ENCODE results near the gene CCDC112.

CCDC112 gene, protein sequence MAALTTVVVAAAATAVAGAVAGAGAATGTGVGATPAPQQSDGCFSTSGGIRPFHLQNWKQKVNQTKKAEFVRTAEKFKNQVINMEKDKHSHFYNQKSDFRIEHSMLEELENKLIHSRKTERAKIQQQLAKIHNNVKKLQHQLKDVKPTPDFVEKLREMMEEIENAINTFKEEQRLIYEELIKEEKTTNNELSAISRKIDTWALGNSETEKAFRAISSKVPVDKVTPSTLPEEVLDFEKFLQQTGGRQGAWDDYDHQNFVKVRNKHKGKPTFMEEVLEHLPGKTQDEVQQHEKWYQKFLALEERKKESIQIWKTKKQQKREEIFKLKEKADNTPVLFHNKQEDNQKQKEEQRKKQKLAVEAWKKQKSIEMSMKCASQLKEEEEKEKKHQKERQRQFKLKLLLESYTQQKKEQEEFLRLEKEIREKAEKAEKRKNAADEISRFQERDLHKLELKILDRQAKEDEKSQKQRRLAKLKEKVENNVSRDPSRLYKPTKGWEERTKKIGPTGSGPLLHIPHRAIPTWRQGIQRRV

DNA sequence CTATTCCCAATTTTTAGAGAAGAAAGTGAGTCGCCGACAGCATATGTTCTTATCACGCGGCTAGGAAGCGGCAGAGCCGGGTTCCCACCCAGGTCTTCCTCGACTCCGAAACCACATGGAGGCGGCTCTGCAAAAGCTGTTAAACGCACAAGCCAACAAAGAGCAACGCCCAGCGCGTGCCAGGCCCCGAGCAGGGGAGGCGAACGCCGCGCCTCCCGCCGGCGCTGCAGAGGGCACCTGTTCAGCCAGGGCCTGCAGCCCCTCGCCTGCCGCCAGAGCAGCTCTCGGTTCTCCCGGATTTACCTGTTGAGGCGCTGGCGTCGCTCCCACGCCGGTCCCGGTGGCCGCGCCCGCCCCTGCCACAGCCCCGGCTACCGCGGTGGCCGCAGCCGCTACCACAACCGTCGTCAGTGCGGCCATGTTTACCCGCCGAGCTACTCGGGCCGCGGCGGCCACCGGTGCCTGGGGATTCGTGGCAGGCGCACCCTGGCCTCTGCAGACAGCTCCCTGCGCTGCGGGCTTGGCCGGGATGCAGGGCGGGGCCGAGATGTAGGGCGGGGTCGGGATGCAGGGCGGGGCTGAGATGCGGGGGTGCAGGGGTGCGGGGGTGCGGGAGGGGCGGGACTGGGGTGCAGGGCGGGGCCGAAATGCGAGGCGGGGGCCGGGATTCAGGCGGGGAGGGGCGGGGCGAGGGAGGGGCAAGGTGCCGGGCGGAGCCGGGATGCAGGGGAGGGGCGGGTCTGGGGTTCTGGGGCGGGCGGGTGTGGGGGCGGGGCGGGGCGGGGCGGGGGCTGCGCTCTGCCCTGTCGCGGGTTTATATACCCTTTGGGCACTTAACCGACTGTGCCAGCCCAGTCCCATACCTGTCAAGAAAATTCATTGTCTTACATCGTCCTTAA, at the start of gene CCDC112:
TSS of gene CCDC112 (minus strand) at position 531 of the 899 bp plus-strand sequence. CDS start at position 420, 111 bp downstream.
- Histone ChIP-seq H3K9me3 (replicated peaks; ENCODE audit: insufficient read depth, low read length) (no peaks in the 10 kb centered on the region), H3F3A (ENCODE audit: insufficient read depth, low read length) (0 out of 2 replicates have a peak, but pooled peaks cover 5% of the 10 kb centered on the region), H3K4me2 (ENCODE audit: low read depth, low read length) (peak within 1 kb of the TSS; percentile 97), H3K4me1 (ENCODE audit: low read length) (no peaks in the 10 kb centered on the region), H4K20me1 (ENCODE audit: insufficient read depth, low read length) (no peaks in the 10 kb centered on the region), H3K4me3 (ENCODE audit: low read length) (peak within 1 kb of the TSS; percentile 86), H3K27ac (ENCODE audit: low read length) (peak within 1 kb of the TSS; percentile 57; the same call in 1 of the 2 replicates), H2AFZ (ENCODE audit: low read length) (peak within 1 kb of the TSS; percentile 95), H3K9me2 (replicated peaks; ENCODE audit: insufficient read depth, low read length) (no peaks in the 10 kb centered on the region), H3K27me3 (replicated peaks; ENCODE audit: insufficient read depth, low read length) (no peaks in the 10 kb centered on the region), H3K79me2 (ENCODE audit: low read length) (peaks cover 17% of the 10 kb centered on the region), H3K9ac (ENCODE audit: low read length) (peak within 1 kb of the TSS; percentile 65), H3K36me3 (replicated peaks; ENCODE audit: insufficient read depth, low read length) (no peaks in the 10 kb centered on the region)
- TF ChIP-seq, protein P1, sequence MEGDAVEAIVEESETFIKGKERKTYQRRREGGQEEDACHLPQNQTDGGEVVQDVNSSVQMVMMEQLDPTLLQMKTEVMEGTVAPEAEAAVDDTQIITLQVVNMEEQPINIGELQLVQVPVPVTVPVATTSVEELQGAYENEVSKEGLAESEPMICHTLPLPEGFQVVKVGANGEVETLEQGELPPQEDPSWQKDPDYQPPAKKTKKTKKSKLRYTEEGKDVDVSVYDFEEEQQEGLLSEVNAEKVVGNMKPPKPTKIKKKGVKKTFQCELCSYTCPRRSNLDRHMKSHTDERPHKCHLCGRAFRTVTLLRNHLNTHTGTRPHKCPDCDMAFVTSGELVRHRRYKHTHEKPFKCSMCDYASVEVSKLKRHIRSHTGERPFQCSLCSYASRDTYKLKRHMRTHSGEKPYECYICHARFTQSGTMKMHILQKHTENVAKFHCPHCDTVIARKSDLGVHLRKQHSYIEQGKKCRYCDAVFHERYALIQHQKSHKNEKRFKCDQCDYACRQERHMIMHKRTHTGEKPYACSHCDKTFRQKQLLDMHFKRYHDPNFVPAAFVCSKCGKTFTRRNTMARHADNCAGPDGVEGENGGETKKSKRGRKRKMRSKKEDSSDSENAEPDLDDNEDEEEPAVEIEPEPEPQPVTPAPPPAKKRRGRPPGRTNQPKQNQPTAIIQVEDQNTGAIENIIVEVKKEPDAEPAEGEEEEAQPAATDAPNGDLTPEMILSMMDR (IDR thresholded peaks at IDR 0.05; ENCODE audit: low read length): no peak; the same call in 1 of the 2 replicates
- no peak for TF ChIP-seq EZH2phosphoT487 (IDR thresholded peaks at IDR 0.05; ENCODE audit: low read length)
- no peak for TF ChIP-seq EZH2 (optimal IDR thresholded peaks at IDR 0.05; ENCODE audit: low read depth, low read length)
- peak; percentile 72 for DNase-seq

DNA sequence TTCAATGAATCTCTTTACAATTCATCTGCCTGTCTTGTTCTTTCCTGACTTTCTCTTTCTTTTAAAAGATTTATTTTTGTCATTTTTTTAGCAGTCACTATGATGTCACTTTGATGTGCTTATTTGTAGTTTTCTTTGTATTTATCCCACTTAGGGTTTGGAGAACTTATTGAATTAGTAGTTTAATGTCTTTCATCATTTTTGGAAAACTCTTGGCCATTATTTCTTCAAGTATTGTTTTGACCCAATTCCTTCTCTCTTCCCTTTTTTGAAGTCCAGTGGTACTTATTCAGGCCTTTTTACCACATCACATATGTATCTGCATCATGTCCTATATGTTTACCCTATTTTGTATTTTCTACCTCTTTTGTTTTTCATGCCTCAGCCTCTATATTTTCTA, 48.9 kb upstream of the CCDC112 start:
- Histone ChIP-seq H3K9me3 (replicated peaks; ENCODE audit: insufficient read depth, low read length) (no peaks in the 10 kb centered on the region), H3K27me3 (replicated peaks; ENCODE audit: insufficient read depth, low read length) (no peaks in the 10 kb centered on the region), H4K20me1 (ENCODE audit: insufficient read depth, low read length) (no peaks in the 10 kb centered on the region), H3F3A (ENCODE audit: insufficient read depth, low read length) (no peaks in the 10 kb centered on the region), H3K4me2 (ENCODE audit: low read depth, low read length) (no peak overlapping the region), H3K4me1 (ENCODE audit: low read length) (no peaks in the 10 kb centered on the region), H3K9ac (ENCODE audit: low read length) (no peak overlapping the region), H2AFZ (ENCODE audit: low read length) (no peak overlapping the region), H3K4me3 (ENCODE audit: low read length) (no peak overlapping the region), H3K9me2 (replicated peaks; ENCODE audit: insufficient read depth, low read length) (no peaks in the 10 kb centered on the region), H3K27ac (ENCODE audit: low read length) (no peak overlapping the region), H3K79me2 (ENCODE audit: low read length) (no peaks in the 10 kb centered on the region), H3K36me3 (replicated peaks; ENCODE audit: insufficient read depth, low read length) (no peaks in the 10 kb centered on the region)
- no peak for DNase-seq
- TF ChIP-seq, protein P1 (IDR thresholded peaks at IDR 0.05; ENCODE audit: low read length): no peak
- no peak for TF ChIP-seq EZH2 (optimal IDR thresholded peaks at IDR 0.05; ENCODE audit: low read depth, low read length)
- TF ChIP-seq EZH2phosphoT487 (IDR thresholded peaks at IDR 0.05; ENCODE audit: low read length): no peak

DNA sequence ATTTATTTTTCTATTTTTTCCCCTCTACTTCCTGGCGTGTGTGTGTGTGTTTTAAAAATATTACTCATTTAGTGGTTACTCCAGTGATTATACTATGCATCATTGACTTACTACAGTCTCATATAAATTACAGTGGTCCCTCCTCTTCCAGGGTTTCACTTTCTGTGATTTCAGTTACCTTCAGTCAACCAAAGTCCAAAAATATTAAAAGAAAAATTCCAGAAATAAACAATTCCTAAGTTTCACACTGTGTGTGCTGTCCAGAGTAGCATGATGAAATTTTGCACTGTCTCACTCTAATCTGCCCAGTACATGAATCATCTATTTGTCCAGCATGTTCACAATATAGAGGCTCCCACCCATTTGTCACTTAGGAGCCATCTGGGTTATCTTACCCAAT, 47.4 kb upstream of the CCDC112 start:
- Histone ChIP-seq H3K27ac (ENCODE audit: low read length) (no peak overlapping the region), H3K4me2 (ENCODE audit: low read depth, low read length) (no peak overlapping the region)
- no peak for TF ChIP-seq EZH2phosphoT487 (IDR thresholded peaks at IDR 0.05; ENCODE audit: low read length)
- TF ChIP-seq EZH2 (optimal IDR thresholded peaks at IDR 0.05; ENCODE audit: low read depth, low read length): no peak
- TF ChIP-seq, protein P1 (IDR thresholded peaks at IDR 0.05; ENCODE audit: low read length): no peak

More for the DNA sequence above, 47.4 kb upstream of the CCDC112 start:
- no peak overlapping the region for H2AFZ ChIP-seq (ENCODE audit: low read length)
- no peaks in the 10 kb centered on the region for H3K9me3 ChIP-seq (replicated peaks; ENCODE audit: insufficient read depth, low read length)
- H3F3A ChIP-seq (ENCODE audit: insufficient read depth, low read length): no peaks in the 10 kb centered on the region
- H3K27me3 ChIP-seq (replicated peaks; ENCODE audit: insufficient read depth, low read length): no peaks in the 10 kb centered on the region
- no peaks in the 10 kb centered on the region for H3K9me2 ChIP-seq (replicated peaks; ENCODE audit: insufficient read depth, low read length)
- H3K4me3 ChIP-seq (ENCODE audit: low read length): no peak overlapping the region
- no peak overlapping the region for H3K9ac ChIP-seq (ENCODE audit: low read length)
- no peaks in the 10 kb centered on the region for H3K36me3 ChIP-seq (replicated peaks; ENCODE audit: insufficient read depth, low read length)
- no peaks in the 10 kb centered on the region for H4K20me1 ChIP-seq (ENCODE audit: insufficient read depth, low read length)
- no peaks in the 10 kb centered on the region for H3K4me1 ChIP-seq (ENCODE audit: low read length)
- H3K79me2 ChIP-seq (ENCODE audit: low read length): no peaks in the 10 kb centered on the region
- no peak for DNase-seq

All from MM.1S (cell line).